ENCODE measurements around the gene NOXRED1. TPM values are rescaled to one million over a fixed set of nuclear protein-coding genes. Genes with fewer than 3 reads are reported as not detected.
A peak's percentile ranks its signal among the peaks of the same experiment; 100 is the strongest.

NOXRED1 gene
- total and polyA plus RNA-seq, 8 donors, result 0.26 to 2.5 (median 1.9) TPM

- peaks cover 5 to 40% of the 10 kb centered on the region in 2 donors for H3K4me1 ChIP-seq
- H3K27me3 ChIP-seq, result no peaks in the 10 kb centered on the region
- TF ChIP-seq CTCF (IDR thresholded peaks at IDR 0.05), result no peak
- H3K4me3 ChIP-seq, result peak overlapping the region; percentile 75 to 95
- H3K36me3 ChIP-seq, result no peaks in the 10 kb centered on the region
- ATAC-seq (peak; percentile 9), DNase-seq (peak; percentile 17 to 85 (median 30))
- intact Hi-C loops (cut with DNase I), result no loop called here
- H3K9me3 ChIP-seq, result no peaks in the 10 kb centered on the region
- H3K27ac ChIP-seq, result peak overlapping the region; percentile 85 to 90
Observed at GRCh38 chr14:77375973-77376770, 47.2 kb downstream of the NOXRED1 start.

GRCh38 chr14:77375164-77375950, 48.0 kb downstream of the NOXRED1 start:
- peaks cover 5 to 40% of the 10 kb centered on the region in 2 donors for H3K4me1 ChIP-seq
- peak overlapping the region in 1 of 2 donors; percentile 75 for H3K4me3 ChIP-seq
- no peak for TF ChIP-seq CTCF (IDR thresholded peaks at IDR 0.05)
- DNase-seq (no peak), ATAC-seq (no peak)
- H3K27me3 ChIP-seq, result no peaks in the 10 kb centered on the region
- no peaks in the 10 kb centered on the region for H3K9me3 ChIP-seq
- intact Hi-C loops (cut with DNase I), result no loop called here
- no peak overlapping the region for H3K27ac ChIP-seq
- H3K36me3 ChIP-seq, result no peaks in the 10 kb centered on the region

DNA sequence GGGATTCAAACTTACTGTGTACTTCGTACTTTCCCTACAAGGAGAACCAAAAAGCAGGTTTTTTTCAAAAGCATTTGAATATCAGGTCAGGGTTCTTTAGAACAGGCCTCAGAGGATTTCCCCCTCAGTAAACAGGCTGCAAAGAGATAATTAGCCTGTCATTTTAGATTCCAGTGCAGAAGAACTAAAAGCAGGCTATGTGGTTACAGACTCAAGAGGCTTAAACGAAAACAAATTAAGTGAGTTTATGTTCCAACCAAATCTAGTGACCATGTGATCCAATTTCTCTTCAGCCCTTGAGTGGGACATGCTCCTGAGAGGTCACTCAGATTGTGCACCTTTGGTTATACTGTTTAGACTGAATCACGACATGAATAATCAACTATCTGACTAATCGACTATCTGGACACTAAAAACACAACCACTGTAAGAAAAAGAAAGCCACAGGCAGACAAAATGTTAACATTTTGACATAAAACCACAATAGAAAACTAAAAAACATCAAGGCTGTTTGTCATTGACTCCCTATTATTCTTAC, 51.0 kb downstream of the NOXRED1 start:
- no peak for ATAC-seq
- Histone ChIP-seq H3K4me1 (peaks cover 5 to 26% of the 10 kb centered on the region in 2 donors), H3K4me3 (no peak overlapping the region), H3K27me3 (no peaks in the 10 kb centered on the region), H3K36me3 (no peaks in the 10 kb centered on the region), H3K9me3 (no peaks in the 10 kb centered on the region), H3K27ac (no peak overlapping the region)
- intact Hi-C loops (cut with DNase I), result no loop called here
- TF ChIP-seq CTCF (IDR thresholded peaks at IDR 0.05), result no peak
- no peak for DNase-seq

DNA sequence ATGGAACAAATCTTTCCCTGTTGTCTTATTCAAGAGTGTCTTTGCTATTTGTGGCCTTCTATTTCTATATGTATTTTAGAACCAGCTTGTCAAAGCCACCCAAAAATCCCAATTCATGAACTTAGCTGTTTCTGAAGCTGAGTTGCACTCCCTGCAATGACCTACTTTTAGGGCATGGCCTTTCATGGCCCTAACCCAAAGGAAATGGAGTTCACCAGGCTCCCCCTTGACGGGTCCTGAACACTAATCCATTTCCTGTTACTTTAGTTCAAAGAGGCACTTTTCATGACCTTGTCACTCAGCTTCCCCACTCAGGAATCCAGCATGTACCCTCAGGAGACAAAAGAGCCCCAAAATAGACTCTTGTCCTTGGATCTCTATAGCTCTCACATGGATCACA, 54.0 kb downstream of the NOXRED1 start:
- H3K27ac ChIP-seq, result no peak overlapping the region
- H3K4me1 ChIP-seq, result peaks cover 0 to 6% of the 10 kb centered on the region in 2 donors
- ATAC-seq (no peak), DNase-seq (no peak)
- H3K4me3 ChIP-seq, result no peak overlapping the region
- no peaks in the 10 kb centered on the region for H3K9me3 ChIP-seq
- intact Hi-C loops (cut with DNase I), result no loop called here
- H3K36me3 ChIP-seq, result no peaks in the 10 kb centered on the region
- H3K27me3 ChIP-seq, result no peaks in the 10 kb centered on the region
- TF ChIP-seq CTCF (IDR thresholded peaks at IDR 0.05), result no peak

DNA sequence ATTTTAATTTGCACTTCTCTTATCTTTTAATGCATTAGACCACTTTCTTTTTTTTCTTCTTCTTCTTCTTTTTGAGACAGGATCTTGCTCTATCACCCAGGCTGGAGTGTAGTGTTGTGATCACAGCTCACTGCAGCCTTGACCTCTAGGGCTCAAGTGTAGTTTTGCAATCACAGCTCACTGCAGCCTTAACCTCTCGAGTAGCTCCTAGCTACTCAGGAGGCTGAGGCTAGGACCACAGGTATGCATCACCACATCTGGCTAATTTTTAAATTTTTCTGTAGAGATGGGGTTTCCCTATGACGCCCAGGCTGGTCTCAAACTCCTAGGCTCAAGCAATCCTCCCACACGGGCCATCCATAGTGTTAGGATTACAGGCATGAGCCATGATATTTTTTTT, 59.2 kb downstream of the NOXRED1 start:
- no peak for DNase-seq
- Histone ChIP-seq H3K4me1 (peaks cover 0 to 3% of the 10 kb centered on the region in 2 donors), H3K27ac (no peak overlapping the region), H3K9me3 (no peaks in the 10 kb centered on the region), H3K27me3 (no peaks in the 10 kb centered on the region), H3K36me3 (no peaks in the 10 kb centered on the region), H3K4me3 (no peak overlapping the region)
- peak; percentile 78 for ATAC-seq
- no peak for TF ChIP-seq CTCF (IDR thresholded peaks at IDR 0.05)
- intact Hi-C loops (cut with DNase I), result no loop called here
